GM12892 (cell line): Measurements from ENCODE around the gene CAMTA1.

Experiments used
- POLR2A ChIP-seq: IDR thresholded peaks from 2 replicates; pipeline ENCODE4 v1.6.1; 2011; ENCODE audit warnings: low read depth, low read length, control low read depth
- POLR2AphosphoS5 ChIP-seq: IDR thresholded peaks from 2 replicates; pipeline ENCODE4 v1.6.1; 2011; ENCODE audit warnings: low read depth, low read length, control low read depth

DNA sequence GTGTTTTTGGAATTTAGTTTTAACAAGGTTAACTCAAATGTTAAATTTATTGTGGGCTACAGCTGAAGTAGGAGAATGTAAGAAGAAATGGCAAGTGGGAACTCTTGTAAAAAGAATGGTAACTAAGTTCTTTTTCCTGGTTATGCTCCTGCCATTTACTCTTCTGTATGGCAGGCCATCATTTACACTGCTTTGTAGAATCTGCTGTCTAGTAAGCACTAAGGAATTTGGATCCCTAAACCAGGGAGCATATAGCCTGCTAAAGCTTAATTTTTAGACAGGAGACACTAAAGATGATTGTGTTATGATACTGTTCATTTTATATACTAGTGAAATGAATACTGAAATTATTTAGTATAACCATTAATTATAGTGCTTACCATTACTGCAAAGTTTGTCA, 85.3 kb downstream of the CAMTA1 start:
- no peak for TF ChIP-seq POLR2A
- no peak for TF ChIP-seq POLR2AphosphoS5
